EL (cell line): ENCODE data around the gene HBM.
A peak's percentile ranks its signal among the peaks of the same experiment; 100 is the strongest.
"Not testable (repeated sequence)": the region's sequence is repeated elsewhere in the genome, so short reads cannot be mapped to it uniquely, and the experiment has no call there.

ENCODE experiments used
- DNase-seq: peaks from one replicate; pipeline ENCODE4 v3.0.0-alpha.2; 2016

HBM gene

GRCh38 chr16:188674-189073, 22.9 kb downstream of the HBM start:
- no peak for DNase-seq

GRCh38 chr16:189604-190186, 23.9 kb downstream of the HBM start:
- DNase-seq: no peak

GRCh38 chr16:191831-192230, 26.1 kb downstream of the HBM start:
- DNase-seq: no peak

GRCh38 chr16:192686-193085, 26.9 kb downstream of the HBM start:
- DNase-seq: no peak

- DNase-seq: no peak
Observed at GRCh38 chr16:193441-193840, 27.7 kb downstream of the HBM start.

- DNase-seq: no peak
Observed at GRCh38 chr16:194516-194915, 28.7 kb downstream of the HBM start.

GRCh38 chr16:200388-200787, 34.6 kb downstream of the HBM start:
- peak; percentile 80 for DNase-seq

GRCh38 chr16:203246-203645, 37.5 kb downstream of the HBM start:
- DNase-seq: no peak

GRCh38 chr16:204046-204445, 38.3 kb downstream of the HBM start:
- not testable (repeated sequence) for DNase-seq

GRCh38 chr16:209359-209758, 43.6 kb downstream of the HBM start:
- DNase-seq: not testable (repeated sequence)

- not testable (repeated sequence) for DNase-seq
Observed at GRCh38 chr16:211631-212180, 45.9 kb downstream of the HBM start.

- no peak for DNase-seq
Observed at GRCh38 chr16:212999-213398, 47.2 kb downstream of the HBM start.
